A172 (cell line): ENCODE measurements around the gene EXOC6B. TPM values are rescaled to one million over a fixed set of nuclear protein-coding genes. Genes with fewer than 3 reads are reported as not detected.
A peak's percentile ranks its signal among the peaks of the same experiment; 100 is the strongest.

ENCODE experiments used
- DNase-seq: peaks from one replicate; pipeline ENCODE4 v3.0.0-alpha.2; 2015; ENCODE audit warnings: low spot score
- total RNA-seq: library from RNA; depleted of rRNA; stranded (reverse); fragments of >200 nt; shearing (Covaris generic); gene quantifications from 2 replicates; pipeline ENCODE4 v1.2.3, GENCODE V29; 2014

EXOC6B gene
- total RNA-seq, 1 experiment from 2014 or later: 26.1 TPM

DNA sequence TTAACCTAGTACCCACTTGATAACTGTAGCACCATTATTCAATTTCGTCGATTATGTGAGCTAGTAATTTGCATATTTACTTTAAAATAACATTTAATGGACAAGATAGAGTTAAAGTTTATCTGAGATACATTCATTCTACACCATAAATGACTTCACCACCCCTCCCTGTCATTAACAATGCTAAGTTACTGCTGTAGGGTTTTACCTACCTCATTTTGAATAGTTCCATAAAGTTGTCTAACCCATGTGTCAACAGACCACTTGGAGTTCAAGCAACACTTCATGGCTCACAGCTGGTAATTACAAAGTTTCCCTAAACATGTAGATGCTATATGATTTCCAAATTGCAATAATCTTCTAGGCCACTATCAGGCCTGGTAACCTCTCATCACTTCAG lies 550.7 kb downstream of the EXOC6B start:
- no peak for DNase-seq

DNA sequence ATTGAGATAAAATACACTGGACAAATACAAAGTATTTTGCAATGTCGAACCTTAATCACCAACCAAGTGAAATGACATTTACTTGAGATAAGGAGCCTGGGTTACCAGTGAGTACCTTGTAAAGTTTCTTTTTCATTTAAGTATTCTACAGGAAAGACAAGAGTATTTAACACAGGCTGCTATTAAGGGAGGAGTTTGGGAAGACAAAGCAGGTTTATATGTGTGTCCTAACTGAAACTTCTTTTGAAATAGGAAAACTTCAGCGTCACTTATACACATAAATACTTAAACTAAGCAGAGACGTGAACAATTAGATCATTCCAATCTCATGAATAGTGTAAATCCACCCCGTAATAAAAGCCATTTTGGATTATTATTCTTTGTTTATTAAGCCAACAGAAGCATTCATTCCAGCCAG lies 551.4 kb downstream of the EXOC6B start:
- DNase-seq: no peak

- DNase-seq: no peak
Observed at GRCh38 chr2:72273384-72273783, 552.4 kb downstream of the EXOC6B start.

DNA sequence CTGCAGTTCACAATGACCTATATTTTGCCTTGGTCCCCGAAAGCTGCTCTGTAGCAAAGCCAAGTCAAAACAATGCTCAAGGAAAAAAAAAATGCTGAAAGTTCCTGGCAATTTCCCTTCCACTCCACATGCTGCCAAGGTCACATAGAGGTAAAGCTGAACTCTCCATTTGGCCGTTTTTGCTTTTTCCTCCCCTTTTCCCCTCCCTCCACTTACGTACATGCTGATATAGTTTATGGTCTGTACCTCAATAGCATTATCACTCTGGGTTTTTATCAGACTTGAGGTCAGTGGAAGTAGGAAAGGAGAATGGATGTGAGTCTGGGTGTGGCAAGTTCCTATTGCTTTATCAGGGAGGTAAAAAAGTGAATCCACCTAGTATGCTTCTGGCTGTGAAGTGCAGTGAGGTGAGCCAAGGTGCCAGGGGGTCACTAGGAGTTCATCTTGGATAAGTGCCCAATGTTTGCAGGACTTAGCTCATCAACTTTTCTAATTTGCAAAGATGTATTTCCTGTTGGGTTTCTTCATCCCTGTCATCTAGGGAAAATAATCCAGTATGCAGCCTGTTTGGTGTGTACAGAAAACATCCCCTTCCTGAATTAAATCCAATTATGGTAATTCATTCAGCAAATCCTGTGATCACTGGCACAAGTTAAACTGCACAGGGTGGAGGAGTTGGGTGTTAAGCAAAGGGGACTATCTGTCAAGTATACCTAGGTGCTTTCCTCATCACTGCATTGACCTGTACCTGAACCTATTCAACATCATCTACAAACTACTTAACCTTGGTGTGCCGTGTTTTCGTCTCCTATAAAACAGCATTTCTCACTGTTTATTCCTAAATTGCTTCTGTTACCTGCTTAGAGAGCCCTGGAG lies 553.8 kb downstream of the EXOC6B start:
- DNase-seq: no peak

GRCh38 chr2:72271276-72271614 lies 554.6 kb downstream of the EXOC6B start:
- no peak for DNase-seq

DNA sequence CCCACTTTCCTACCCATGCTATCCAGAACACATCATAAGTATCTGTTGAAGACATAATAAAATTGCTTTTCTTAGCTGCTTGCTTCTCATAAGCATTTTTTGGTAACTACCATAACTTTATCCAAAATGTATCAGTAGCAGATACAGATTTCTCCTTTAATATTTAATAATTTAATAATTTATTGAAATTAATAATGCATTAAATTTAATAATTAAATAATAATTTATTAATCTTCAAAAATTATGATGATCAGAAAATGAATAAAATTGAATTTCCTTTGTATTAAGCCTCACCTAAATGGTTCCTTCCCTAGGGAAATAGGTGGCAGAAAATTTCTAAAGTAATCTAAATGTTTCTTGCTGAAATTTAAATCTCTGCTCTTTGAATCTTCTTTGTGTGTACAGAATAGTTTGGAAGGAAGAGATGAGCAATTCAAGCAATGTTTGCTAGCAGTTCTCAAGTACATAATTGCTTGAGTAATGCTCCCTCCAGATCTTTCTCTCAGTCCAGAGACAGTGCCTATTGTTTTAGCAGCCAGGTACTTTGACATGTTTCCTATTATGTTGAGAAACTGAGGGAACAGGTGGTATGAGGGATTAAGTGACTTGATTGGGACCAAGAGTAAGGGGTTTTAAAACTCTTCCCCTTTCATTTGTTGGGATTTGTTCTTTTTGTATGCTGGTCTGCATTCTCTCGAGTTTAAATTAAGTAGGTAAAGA lies 555.1 kb downstream of the EXOC6B start:
- DNase-seq: no peak

DNA sequence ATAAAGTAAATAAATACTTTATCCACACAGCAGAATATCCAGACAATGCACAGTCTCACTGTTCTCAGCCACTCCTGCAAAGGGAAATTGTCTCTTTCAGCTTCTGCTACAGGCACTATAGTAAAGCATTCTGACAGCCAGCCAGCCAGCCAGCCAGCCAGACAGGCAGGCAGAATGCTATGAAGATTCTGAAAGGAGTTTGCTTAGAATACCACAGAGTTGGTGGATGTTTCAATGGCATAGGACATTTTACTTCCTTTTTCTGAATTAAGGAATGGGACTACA lies 562.1 kb downstream of the EXOC6B start:
- DNase-seq: no peak

GRCh38 chr2:72263043-72263775 lies 562.6 kb downstream of the EXOC6B start:
- DNase-seq: no peak

DNA sequence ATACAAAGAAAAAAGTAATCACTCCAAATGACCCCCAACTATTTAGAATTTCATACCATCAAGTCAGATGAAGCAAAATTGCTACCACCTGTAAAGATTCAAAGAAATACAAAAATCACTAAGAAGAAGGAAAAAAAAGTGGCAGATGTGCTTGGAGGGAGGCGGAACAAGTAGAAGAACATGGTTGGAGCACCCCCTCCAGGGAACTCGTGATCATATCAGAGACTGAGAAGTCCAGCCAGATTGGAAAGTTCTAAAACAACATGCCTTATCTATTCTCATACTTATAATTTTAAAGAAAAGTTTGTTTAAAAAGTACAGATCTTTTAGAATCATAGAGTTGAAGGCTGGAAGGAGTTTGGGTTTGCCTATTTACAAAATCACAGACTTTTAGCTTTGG lies 564.8 kb downstream of the EXOC6B start:
- DNase-seq: no peak

- DNase-seq: no peak
Observed at GRCh38 chr2:72255540-72255939, 570.3 kb downstream of the EXOC6B start.

- DNase-seq: no peak
Observed at GRCh38 chr2:72254831-72255451, 570.9 kb downstream of the EXOC6B start.

GRCh38 chr2:72238311-72238710 lies 587.5 kb downstream of the EXOC6B start:
- DNase-seq: no peak

- no peak for DNase-seq
Observed at GRCh38 chr2:72237549-72237948, 588.3 kb downstream of the EXOC6B start.

- peak; percentile 72 for DNase-seq
Observed at GRCh38 chr2:72236445-72237067, 589.3 kb downstream of the EXOC6B start.

GRCh38 chr2:72235497-72236415 lies 590.1 kb downstream of the EXOC6B start:
- no peak for DNase-seq

DNA sequence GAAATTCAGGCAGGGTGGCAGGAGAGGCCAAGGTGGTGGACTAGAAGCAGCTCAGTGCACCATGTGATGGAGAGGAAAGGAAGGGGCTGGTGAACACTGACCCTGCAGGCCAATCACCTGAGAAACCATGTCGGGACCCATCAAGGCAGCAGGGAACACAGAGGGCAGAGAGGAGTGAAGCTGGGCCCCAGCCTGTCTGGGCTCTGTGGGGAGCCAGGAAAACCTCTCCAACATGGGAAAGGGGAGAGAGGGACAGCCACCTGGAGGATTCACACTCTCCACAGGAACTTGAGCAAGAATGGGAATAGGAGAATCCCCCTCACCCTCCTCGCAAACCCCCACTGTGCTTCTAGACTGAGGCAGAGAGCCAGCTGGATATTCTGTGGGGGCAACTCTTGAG lies 592.6 kb downstream of the EXOC6B start:
- no peak for DNase-seq

DNA sequence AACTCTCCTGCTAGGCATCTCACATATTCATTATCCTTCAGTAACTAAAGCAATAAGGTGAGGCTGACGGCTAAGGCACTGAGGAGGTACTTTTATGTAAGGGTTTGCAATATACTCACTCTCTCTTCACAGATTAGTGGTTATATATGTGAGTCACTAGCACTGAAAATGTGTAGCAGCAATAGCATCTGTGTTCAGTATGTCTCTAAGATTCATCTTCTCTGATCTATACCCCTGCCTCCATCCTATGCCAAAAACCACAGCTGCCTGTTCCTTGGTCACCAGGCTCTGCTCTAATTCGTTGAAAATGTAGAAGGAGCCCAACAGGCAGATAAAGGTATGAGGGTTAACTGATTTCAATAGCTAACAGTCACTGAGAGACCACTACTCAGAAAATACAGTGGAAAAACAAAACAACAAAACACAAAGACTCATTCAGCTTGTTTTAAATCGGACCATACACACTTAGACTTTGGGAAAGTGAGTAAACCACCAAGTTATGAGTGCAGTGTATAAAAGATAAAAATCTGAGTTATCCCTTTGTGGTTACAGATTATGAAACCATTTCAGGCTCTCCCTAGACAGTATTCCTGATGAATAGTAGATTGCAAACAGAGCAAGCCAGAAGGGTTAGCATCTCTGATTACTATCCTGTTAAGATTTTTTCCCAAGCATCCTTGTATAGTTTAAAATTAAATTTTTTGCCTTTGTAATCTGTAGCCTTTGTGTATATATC lies 602.8 kb downstream of the EXOC6B start:
- DNase-seq: peak; percentile 46

DNA sequence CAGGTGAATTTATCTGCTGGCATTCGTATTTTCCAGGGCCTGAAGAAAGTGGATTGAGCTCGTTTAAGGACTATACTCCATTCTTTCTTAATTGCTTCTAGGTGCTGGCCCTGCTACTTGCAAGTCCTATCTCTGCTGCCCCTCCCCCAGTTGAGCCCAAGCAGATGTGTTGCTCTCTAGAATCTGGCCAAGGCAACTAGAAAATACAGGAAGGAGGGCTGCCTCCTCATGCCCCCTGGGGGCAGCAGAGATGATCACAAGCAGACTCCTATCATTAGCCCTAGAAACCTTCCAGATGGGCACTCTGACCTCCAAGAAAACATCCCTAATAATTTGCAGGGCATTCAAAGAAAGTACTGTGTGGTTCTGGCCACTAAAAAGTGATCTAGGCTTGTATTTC lies 605.7 kb downstream of the EXOC6B start:
- DNase-seq: peak; percentile 11

GRCh38 chr2:72214429-72215143 lies 611.2 kb downstream of the EXOC6B start:
- DNase-seq: peak; percentile 34
